SW480 (cell line): Measurements from ENCODE around the gene ATF7IP.
A peak's percentile ranks its signal among the peaks of the same experiment; 100 is the strongest.
"Not testable (repeated sequence)": the region's sequence is repeated elsewhere in the genome, so short reads cannot be mapped to it uniquely, and the experiment has no call there.

ENCODE experiments used
- DNase-seq: peaks from one replicate; pipeline ENCODE4 v3.0.0-alpha.2; 2016; ENCODE audit warnings: low spot score

ATF7IP gene

DNA sequence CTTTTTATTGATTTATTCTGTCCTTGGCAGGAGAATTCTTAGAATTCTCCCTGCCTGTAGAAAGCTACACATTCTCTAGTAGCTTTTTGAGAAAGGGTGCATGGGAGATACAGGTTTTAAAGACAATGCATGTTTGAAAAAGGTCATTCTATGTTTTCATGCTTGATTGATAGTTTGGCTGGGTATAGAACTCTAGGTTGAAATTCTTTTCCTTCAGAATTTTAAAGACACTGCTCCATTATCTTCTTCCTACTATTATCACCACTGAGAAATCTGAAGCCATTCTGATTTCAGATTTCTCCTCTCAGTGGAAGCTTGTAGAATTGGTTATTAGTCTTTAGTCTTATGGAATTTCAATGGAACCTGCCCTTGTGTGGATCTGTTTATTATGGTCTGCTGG lies 14.0 kb downstream of the ATF7IP start:
- DNase-seq: no peak

GRCh38 chr12:14384783-14385638 lies 19.5 kb downstream of the ATF7IP start:
- peak; percentile 70 for DNase-seq

- no peak for DNase-seq
Observed at GRCh38 chr12:14387219-14387871, 21.9 kb downstream of the ATF7IP start.

GRCh38 chr12:14390449-14390848 lies 25.0 kb downstream of the ATF7IP start:
- no peak for DNase-seq

- DNase-seq: no peak
Observed at GRCh38 chr12:14390870-14391530, 25.5 kb downstream of the ATF7IP start.

GRCh38 chr12:14393751-14394150 lies 28.3 kb downstream of the ATF7IP start:
- no peak for DNase-seq

DNA sequence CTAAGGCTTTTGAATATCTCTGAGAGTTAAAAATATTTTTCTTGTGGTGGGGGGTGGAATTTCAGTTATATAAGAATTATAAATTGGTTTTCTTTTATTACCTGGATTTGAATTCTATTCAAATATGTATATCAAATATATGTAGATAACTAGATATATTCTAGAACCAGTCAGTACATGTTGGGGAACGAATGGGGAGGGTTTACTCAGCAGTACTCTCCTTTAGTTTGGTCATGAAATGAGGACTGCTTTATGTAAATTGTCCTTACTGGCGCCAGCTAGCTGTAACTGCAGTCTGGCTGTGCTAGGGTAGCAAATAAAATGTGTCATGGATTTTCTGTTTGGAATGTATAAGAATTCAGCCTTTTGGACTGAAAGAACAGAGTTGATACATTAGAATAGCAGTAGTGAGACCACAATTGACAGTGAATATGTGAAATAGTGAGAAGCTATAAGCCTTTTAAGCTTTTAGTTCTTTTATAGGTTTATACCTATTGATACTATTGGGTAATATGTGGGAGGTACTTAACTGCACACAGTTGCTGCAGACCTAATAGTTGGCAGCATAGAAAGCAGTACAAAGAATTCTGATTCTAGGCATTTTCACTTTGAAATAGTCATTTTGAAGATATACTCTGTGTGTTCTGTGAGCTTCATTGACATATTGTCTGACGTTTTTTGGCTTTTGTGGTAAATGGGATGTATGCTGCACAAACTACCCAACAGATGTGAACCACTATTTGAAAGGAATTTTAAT lies 29.0 kb downstream of the ATF7IP start:
- DNase-seq: peak; percentile 76

- no peak for DNase-seq
Observed at GRCh38 chr12:14395074-14395778, 29.7 kb downstream of the ATF7IP start.

DNA sequence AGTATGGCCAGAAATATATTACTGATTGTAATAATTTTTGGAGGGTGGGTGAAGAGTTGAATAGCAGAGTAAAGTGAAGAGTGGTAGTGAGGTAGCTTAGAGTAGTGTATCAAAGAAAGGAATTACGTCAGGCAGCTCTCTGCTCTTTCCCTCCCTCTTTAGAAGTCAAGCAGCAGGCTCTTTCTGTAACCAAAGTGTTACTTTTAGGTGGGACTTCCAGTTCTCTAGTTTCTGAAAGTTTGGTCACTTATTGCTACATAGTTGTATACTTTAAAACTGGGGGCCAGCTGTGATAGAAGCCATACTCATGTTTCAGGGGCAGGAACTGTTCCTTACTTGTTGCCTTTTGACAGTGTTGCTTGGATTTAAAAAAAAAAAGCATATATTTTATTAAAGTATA lies 30.6 kb downstream of the ATF7IP start:
- DNase-seq: no peak

DNA sequence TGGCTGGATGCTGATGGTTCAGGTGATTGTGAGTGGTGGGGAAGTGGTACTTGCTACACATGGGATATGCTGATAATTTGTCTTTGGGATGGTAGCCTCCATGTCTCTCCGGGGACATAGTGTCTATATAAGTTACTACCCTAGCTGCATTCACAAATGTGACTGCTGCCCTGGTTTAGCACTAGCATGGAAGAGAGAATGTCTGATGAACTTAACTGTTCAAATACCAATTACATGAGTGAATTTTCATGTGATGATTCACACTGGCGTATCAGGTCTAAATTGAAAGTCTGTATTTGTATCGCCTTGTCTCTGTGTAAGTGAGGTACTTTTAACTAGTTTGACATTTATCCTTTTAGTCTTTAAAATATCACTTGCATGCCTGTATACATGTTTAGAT lies 34.4 kb downstream of the ATF7IP start:
- DNase-seq: no peak

DNA sequence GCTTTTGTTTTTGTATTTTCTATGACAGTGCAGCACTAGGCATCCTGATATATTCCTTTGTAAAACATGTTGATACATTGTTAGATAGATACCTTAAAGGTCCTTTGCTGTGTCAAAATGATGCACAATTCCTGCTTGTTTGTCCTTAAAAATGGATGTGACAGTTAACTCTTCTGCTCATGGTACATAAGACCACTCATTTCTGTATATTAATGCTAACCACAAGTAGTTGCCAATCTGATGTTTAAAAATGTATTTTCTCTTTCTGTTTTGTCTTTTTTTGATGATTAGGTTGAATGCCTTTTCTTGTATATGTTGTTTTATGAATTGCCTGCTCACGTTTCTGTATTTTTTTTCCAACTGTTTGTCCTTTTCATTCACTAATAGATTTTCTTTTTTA lies 35.1 kb downstream of the ATF7IP start:
- no peak for DNase-seq

DNA sequence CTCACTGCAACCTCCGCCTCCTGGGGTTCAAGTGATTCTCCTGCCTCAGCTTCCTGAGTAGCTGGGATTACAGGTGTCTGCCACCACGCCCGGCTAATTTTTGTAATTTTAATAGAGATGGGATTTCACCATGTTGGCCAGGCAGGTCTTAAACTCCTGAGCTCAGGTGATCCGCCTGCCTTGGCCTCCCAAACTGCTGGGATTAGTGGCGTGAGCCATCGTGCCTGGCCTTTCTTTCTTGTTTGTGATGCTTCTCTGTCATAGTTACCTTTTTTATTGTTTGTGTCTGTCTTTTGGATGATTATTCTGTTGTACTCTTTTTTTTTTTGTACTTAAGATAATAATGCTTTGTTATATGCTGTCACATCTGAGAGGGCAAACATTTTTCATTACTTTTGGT lies 35.8 kb downstream of the ATF7IP start:
- not testable (repeated sequence) for DNase-seq

DNA sequence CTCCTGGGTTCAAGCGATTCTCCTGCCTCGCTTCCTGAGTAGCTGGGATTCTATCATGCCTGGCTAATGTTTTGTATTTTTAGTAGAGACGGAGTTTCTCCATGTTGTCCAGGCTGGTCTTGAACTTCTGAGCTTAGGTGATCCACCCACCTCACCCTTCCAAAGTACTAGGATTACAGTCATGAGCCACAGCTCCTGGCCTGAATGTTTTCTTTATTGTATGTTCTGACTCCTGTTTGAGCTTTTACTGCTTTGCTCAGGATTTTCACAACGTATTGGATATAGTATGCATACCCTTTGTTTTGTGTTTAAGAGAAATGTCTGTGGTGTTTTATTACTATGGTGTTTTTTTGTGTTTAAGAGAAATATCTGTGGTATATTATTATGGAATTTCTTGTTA lies 37.2 kb downstream of the ATF7IP start:
- DNase-seq: no peak

- DNase-seq: no peak
Observed at GRCh38 chr12:14403293-14403692, 37.8 kb downstream of the ATF7IP start.

DNA sequence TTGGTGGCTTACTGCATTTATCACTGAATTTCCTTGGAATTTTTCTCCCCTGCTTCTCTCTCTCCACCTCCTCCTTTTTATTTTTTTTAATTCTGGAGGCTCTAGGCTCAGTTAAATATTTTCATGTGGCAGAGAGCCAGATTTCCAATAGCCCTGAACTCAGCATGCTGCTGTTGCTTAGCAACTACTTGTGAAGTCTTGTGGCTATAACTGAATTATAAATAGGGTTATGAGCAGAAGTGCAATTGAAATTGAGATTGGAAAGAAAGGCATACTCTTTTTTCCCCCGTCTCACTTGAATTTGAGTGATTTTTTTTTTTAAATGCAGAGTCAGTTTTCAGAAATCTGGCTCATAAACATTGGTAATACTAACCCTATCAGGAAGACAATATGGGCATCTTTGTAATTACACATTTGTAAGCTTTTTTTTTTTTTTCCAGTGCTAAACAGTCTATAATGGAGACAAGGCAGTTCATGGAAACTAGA lies 38.3 kb downstream of the ATF7IP start:
- peak; percentile 39 for DNase-seq

DNA sequence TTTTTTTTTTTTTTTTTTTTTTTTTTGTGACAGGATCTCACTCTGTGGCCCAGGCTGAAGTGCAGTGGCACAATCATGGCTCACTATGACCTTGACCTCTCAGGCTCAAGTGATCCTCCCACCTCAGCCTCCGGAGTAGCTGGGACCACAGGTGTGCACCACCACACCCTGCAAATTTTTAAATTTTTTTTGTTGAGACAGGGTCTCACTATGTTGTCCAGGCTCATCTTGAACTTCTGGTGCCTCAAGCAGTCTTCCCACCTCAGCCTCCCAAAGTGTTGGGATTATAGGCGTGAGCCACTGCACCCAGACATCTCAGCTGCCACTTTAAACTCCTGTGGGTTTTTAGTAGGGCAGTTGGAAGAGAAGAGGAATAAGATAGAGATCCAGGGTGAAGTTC lies 39.9 kb downstream of the ATF7IP start:
- not testable (repeated sequence) for DNase-seq

DNA sequence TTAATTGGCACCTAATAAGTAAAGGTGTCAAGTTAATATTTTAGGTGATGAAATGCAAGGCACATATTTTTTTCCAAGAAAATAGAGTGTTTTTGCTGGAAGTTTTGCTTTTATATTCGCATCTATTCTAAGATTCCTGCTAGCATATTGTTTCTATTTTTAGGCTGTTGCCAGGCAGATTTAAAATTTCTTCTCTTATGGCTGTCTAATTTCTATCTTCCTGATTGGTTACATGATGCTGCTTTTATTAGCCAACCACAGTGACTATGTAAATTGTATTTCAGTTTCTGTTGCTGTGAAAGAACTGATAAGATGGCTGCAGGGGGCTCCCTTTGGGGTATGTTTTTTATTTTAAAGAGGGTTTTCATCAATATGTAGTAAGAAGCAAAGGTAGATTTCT lies 42.7 kb downstream of the ATF7IP start:
- DNase-seq: no peak

DNA sequence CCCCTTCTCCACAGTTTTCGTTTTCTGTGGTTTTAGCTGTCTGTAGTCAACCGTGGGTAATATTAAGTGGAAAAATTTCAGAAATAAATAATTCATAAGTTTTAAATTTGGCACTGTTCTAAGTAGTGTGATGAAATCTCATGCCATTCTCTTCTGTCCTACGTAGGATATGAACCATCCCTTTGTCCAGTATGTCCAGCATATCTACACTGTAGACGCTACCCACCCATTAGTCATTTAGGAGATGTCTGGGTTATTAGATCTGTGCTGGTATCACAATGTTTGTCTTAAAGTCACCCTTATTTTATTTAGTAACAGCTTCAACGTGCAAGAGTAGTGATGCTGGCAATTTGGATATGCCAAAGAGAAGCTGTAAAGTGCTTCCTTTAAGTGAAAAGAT lies 44.7 kb downstream of the ATF7IP start:
- DNase-seq: no peak

DNA sequence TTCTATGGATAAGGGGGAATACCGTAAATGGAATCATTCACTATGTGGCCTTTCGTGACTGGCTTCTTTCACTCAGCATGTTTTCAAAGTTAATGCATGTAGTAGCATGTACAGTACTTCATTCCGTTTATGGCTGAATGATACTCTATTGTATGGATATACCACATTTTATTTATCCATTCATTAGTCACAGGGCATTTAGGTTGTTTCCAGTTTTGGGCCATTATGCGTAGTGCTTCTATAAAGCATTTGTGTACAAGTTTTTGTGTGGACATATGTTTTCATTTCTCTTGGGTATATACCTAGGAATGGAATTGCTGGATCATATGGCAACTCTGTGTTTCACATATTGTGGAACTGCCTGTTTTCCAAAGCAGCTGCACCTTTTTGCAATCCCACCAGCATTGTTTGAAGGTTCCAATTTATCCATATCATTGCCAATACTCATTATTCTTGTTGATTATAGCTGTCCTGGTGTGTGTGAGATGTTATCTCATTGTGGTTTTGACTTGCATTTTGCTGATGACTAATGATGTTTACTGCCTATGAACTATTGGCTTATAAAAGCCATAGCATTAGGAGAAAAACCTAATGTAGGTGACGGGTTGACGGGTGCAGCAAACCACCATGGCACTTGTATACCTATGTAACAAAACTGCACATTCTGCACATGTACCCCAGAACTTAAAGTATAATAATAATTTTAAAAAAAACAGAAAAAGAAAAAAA lies 45.5 kb downstream of the ATF7IP start:
- DNase-seq: peak; percentile 13

GRCh38 chr12:14416658-14417057 lies 51.2 kb downstream of the ATF7IP start:
- peak; percentile 7 for DNase-seq

GRCh38 chr12:14417715-14418114 lies 52.2 kb downstream of the ATF7IP start:
- DNase-seq: peak; percentile 19
